IMR-90 (cell line): ENCODE results near the gene FOXS1. TPM values are rescaled to one million over a fixed set of nuclear protein-coding genes. Genes with fewer than 3 reads are reported as not detected.

ENCODE experiments used
- ATAC-seq: fragments of 200-7000 bp; cut with Tn5 transposase; 2 replicates; pipeline ENCODE4 v1.9.1; 2020; ENCODE audit warnings: low read depth, mild to moderate bottlenecking, moderate library complexity
- BruUV-seq: library from RNA; stranded (reverse); fragments of 400-500 nt; replicated peaks from 2 replicates; lab custom pipeline; 2021; lab: Mats Ljungman, UMichigan
- CTCF ChIA-PET: fragments of 300-600 bp; formaldehyde crosslinking; extraction: SDS; loops from one replicate; lab custom pipeline; 2021; ENCODE audit warnings: antibody characterized with exemption; lab: Yijun Ruan, JAX
- POLR2A ChIA-PET: fragments of 300-600 bp; sonication (Branson Sonifier 250); formaldehyde crosslinking; loops from one replicate; lab custom pipeline; 2022; ENCODE audit warnings: antibody characterized with exemption; ENCODE audit not compliant: unreplicated experiment; lab: Charles Lee
- DNase-seq: peaks from one replicate; pipeline ENCODE4 v3.0.0; 2013
- H2AFZ ChIP-seq: replicated peaks from 2 replicates; pipeline ENCODE3; 2013; ENCODE audit warnings: low read length, mild to moderate bottlenecking; ENCODE audit not compliant: poor library complexity
- H2AK5ac ChIP-seq: 2 replicates; pipeline ENCODE4 v1.6.1; 2013; ENCODE audit warnings: low read depth, low read length, inconsistent platforms
- H2AK9ac ChIP-seq: replicated peaks from 2 replicates; pipeline ENCODE3; 2013; ENCODE audit warnings: mild to moderate bottlenecking, low read depth, low read length, moderate library complexity; ENCODE audit not compliant: poor library complexity
- H2BK120ac ChIP-seq: 2 replicates; pipeline ENCODE4 v1.6.1; 2013; ENCODE audit warnings: low read depth, low read length, inconsistent platforms
- H2BK15ac ChIP-seq: 3 replicates; pipeline ENCODE4 v1.6.1; 2013; ENCODE audit warnings: low read depth, low read length, inconsistent platforms
- H2BK20ac ChIP-seq: 2 replicates; pipeline ENCODE4 v1.6.1; 2013; ENCODE audit warnings: low read depth, mild to moderate bottlenecking, inconsistent platforms, low read length, moderate library complexity
- H2BK5ac ChIP-seq: 2 replicates; pipeline ENCODE4 v1.6.1; 2013; ENCODE audit warnings: mild to moderate bottlenecking, low read depth, low read length, inconsistent platforms; ENCODE audit not compliant: poor library complexity, severe bottlenecking
- H3K14ac ChIP-seq: replicated peaks from 2 replicates; pipeline ENCODE4 v1.6.1; 2013; ENCODE audit warnings: low read depth, low read length, inconsistent platforms
- H3K18ac ChIP-seq: 2 replicates; pipeline ENCODE4 v1.6.1; 2013; ENCODE audit warnings: low read depth, low read length, control low read depth
- H3K23ac ChIP-seq: 2 replicates; pipeline ENCODE4 v1.6.1; 2013; ENCODE audit warnings: low read depth, low read length, inconsistent platforms
- H3K27ac ChIP-seq: 2 replicates; pipeline ENCODE4 v1.5.1; 2013; ENCODE audit warnings: mild to moderate bottlenecking, control low read depth, low read length; ENCODE audit not compliant: insufficient read depth
- H3K27me3 ChIP-seq: 2 replicates; pipeline ENCODE4 v1.6.1; 2013; ENCODE audit warnings: low read length; ENCODE audit not compliant: control insufficient read depth, insufficient read depth
- H3K36me3 ChIP-seq: 2 replicates; pipeline ENCODE4 v1.6.1; 2013; ENCODE audit warnings: low read length, mixed read lengths; ENCODE audit not compliant: control insufficient read depth, insufficient read depth
- H3K4ac ChIP-seq: 2 replicates; pipeline ENCODE4 v1.6.1; 2013; ENCODE audit warnings: low read depth, low read length, inconsistent platforms
- H3K4me1 ChIP-seq: 2 replicates; pipeline ENCODE4 v1.6.1; 2013; ENCODE audit warnings: low read length, mixed read lengths; ENCODE audit not compliant: control insufficient read depth, insufficient read depth
- H3K4me2 ChIP-seq: 2 replicates; pipeline ENCODE4 v1.6.1; 2013; ENCODE audit warnings: low read depth, mild to moderate bottlenecking, control low read depth, low read length, moderate library complexity
- H3K4me3 ChIP-seq: 2 replicates; pipeline ENCODE4 v1.5.1; 2013; ENCODE audit warnings: low read depth, mild to moderate bottlenecking, control low read depth, low read length, moderate library complexity; ENCODE audit not compliant: insufficient read depth
- H3K56ac ChIP-seq: 2 replicates; pipeline ENCODE4 v1.6.1; 2013; ENCODE audit warnings: low read length, inconsistent platforms; ENCODE audit not compliant: insufficient read depth; ENCODE audit errors: extremely low read depth
- H3K79me1 ChIP-seq, 2 experiments: 2 replicates each; pipeline ENCODE4 v1.6.1; 2013; ENCODE audit warnings: low read length in 2 of 2, inconsistent platforms in 1 of 2, low read depth in 1 of 2
- H3K9ac ChIP-seq: 2 replicates; pipeline ENCODE4 v1.6.1; 2013; ENCODE audit warnings: low read depth, low read length, control low read depth
- H3K9me1 ChIP-seq: 2 replicates; pipeline ENCODE4 v1.6.1; 2013; ENCODE audit warnings: low read length, inconsistent platforms; ENCODE audit not compliant: insufficient read depth
- H3K9me3 ChIP-seq: 2 replicates; pipeline ENCODE4 v1.6.1; 2013; ENCODE audit warnings: low read length; ENCODE audit not compliant: control insufficient read depth, insufficient read depth
- H4K20me1 ChIP-seq: 2 replicates; pipeline ENCODE4 v1.6.1; 2013; ENCODE audit warnings: low read length, inconsistent platforms; ENCODE audit not compliant: insufficient read depth
- H4K5ac ChIP-seq: 2 replicates; pipeline ENCODE4 v1.6.1; 2013; ENCODE audit warnings: mild to moderate bottlenecking, low read depth, low read length, control low read depth
- H4K8ac ChIP-seq, 2 experiments: 2 replicates each; pipeline ENCODE4 v1.6.1; 2013; ENCODE audit warnings: low read depth in 2 of 2, low read length in 2 of 2, control low read depth in 1 of 2, inconsistent platforms in 1 of 2
- H4K91ac ChIP-seq: 2 replicates; pipeline ENCODE4 v1.6.1; 2013; ENCODE audit warnings: low read depth, low read length, inconsistent platforms; ENCODE audit not compliant: insufficient read depth
- RCOR1 ChIP-seq: IDR thresholded peaks from 2 replicates; pipeline ENCODE4 v1.6.1; 2012; ENCODE audit warnings: mild to moderate bottlenecking, low read length, improper control_type of control experiment; ENCODE audit not compliant: insufficient replicate concordance
- WGBS, 2 experiments: methylation state at CpG; one replicate each; pipeline versions ENCODE4 v1.1.5 to v1.1.7; 2013; ENCODE audit warnings: missing lambda C conversion rate in 2 of 2; ENCODE audit not compliant: insufficient read length in 1 of 2; ENCODE audit errors: extremely low coverage in 2 of 2; 5-methylcytosine and 5-hydroxymethylcytosine counted together
- dilution Hi-C: fragments of 300-500 bp; cut with HindIII; formaldehyde crosslinking; loops from one replicate; pipeline ENCODE4 v1.14.3; 2018; ENCODE audit warnings: low sequenced_read_pairs; ENCODE audit not compliant: unreplicated experiment
- in situ Hi-C: fragments of 300-500 bp; cut with MboI; formaldehyde crosslinking; loops from 3 replicates; pipeline ENCODE4 v1.14.3; 2019; ENCODE audit warnings: low sequenced_read_pairs, inconsistent platforms, mixed read lengths
- intact Hi-C: fragments of 100-400 bp; cut with micrococcal nuclease; formaldehyde crosslinking; loops from 2 replicates; pipeline ENCODE4 v1.10.0; 2022
- polyA plus RNA-seq, 3 experiments: library from polyadenylated mRNA; depleted of rRNA; stranded (reverse); fragments of >200 nt; gene quantifications; 2 replicates each; pipeline ENCODE4 v1.2.3, GENCODE V29; 2012; ENCODE audit warnings: low replicate concordance in 1 of 3
- total RNA-seq: library from RNA; depleted of rRNA; stranded (reverse); fragments of >200 nt; gene quantifications from 2 replicates; pipeline ENCODE4 v1.2.3, GENCODE V29; 2012

The FOXS1 gene
- total and polyA plus RNA-seq, 2 of the 4 experiments (the other 2 are of a cell fraction) = not detected

DNA sequence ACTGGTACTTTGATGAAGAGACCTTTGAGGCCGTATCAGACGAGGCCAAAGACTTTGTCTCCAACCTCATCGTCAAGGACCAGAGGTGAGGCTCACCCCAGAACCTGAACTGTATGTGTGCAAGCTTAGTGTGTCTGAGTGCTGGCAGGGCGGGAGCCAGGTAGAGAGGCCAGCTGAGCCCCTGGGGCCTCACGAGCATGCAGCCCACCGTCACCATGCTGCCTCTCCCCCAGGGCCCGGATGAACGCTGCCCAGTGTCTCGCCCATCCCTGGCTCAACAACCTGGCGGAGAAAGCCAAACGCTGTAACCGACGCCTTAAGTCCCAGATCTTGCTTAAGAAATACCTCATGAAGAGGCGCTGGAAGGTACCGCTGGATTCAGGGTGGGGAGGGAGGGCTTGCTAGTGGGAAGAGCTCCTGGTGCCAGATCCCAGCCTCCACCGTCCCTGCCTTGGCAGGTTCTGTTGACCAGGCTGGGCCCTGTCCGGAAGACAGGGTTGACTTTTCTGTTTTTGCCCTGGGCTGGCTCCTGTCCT is 13.6 kb downstream of the FOXS1 start:
- in situ Hi-C loops = loop anchor here (25.0 kb wide), 2 partner anchors 655 to 830 kb away; partner anchors contain the start of gene C20orf203
- no peak overlapping the region for H3K56ac ChIP-seq
- POLR2A ChIA-PET = no interaction called here
- no peak overlapping the region for H2BK15ac ChIP-seq
- H3K18ac ChIP-seq = no peak overlapping the region
- 96% methylated on average over 4 of the region's 17 CpGs; no CpG with 5 or more reads in 1 of the 2 experiments for WGBS, 2 experiments
- no peak overlapping the region for H3K23ac ChIP-seq
- H3K9me1 ChIP-seq = peaks cover 15% of the 10 kb centered on the region
- intact Hi-C loops = no loop called here
- H2AK5ac ChIP-seq = no peak overlapping the region
- ATAC-seq (no peak), DNase-seq (no peak)
- H2BK20ac ChIP-seq = no peak overlapping the region
- H3K79me1 ChIP-seq = 0 out of 4 replicates have a peak, but pooled peaks cover 0 to 1% of the 10 kb centered on the region in 2 experiments
- BruUV-seq = no TSS peak
- no peak overlapping the region for H3K4ac ChIP-seq
- H3K27me3 ChIP-seq = peaks cover 8% of the 10 kb centered on the region
- H2AFZ ChIP-seq = no peak overlapping the region
- peaks cover 18% of the 10 kb centered on the region for H4K20me1 ChIP-seq
- no peak overlapping the region for H2BK5ac ChIP-seq
- no peak overlapping the region for H4K91ac ChIP-seq
- dilution Hi-C loops = no loop called here
- no peak overlapping the region for H3K4me3 ChIP-seq
- no peak overlapping the region for H3K9ac ChIP-seq
- no peak overlapping the region for H3K4me2 ChIP-seq
- H4K5ac ChIP-seq = no peak overlapping the region
- CTCF ChIA-PET = no interaction called here
- no peak overlapping the region for H2BK120ac ChIP-seq
- no peak for TF ChIP-seq RCOR1
- no peak overlapping the region for H3K27ac ChIP-seq
- H3K9me3 ChIP-seq = no peaks in the 10 kb centered on the region
- H3K14ac ChIP-seq = no peak overlapping the region
- no peaks in the 10 kb centered on the region for H3K36me3 ChIP-seq
- peaks cover 8% of the 10 kb centered on the region for H3K4me1 ChIP-seq
- no peak overlapping the region for H4K8ac ChIP-seq
- peak overlapping the region; percentile 16 for H2AK9ac ChIP-seq
